ENCODE measurements around the gene ESAM. TPM values are rescaled to one million over a fixed set of nuclear protein-coding genes. Genes with fewer than 3 reads are reported as not detected.

Gene ESAM
- polyA plus RNA-seq, 3 donors: 0.18 to 0.74 (median 0.49) TPM

GRCh38 chr11:124760806-124761205 lies 1.3 kb downstream of the ESAM start:
- Mint-ChIP-seq H3K9me3 (peaks cover 0 to 23% (median 12%) of the 10 kb centered on the region in 7 donors), H3K36me3 (peaks cover 12 to 17% of the 10 kb centered on the region in 2 donors), H3K27ac (no peak overlapping the region), H3K4me3 (peak overlapping the region in 1 of 2 donors; percentile 81), H3K27me3 (ENCODE audit: low read depth in 3 of 3) (peaks cover 50 to 67% (median 54%) of the 10 kb centered on the region in 3 donors), H3K4me1 (peaks cover 50% of the 10 kb centered on the region)
- WGBS (ENCODE audit: insufficient coverage): 90% methylated on average over 2 of the region's 3 CpGs
- Histone ChIP-seq H3K4me2 (replicated peaks; ENCODE audit: extremely low read depth, low read length, poor library complexity, severe bottlenecking) (no peak overlapping the region), H3K36me3 (replicated peaks in 1 of 2; ENCODE audit: control insufficient read depth in 1 of 2, insufficient read depth in 2 of 2, low read length in 2 of 2) (peaks cover 0 to 12% of the 10 kb centered on the region in 2 donors), H2AFZ (ENCODE audit: insufficient read depth, low read depth, low read length, poor library complexity, severe bottlenecking) (no peak overlapping the region), H3K79me2 (ENCODE audit: insufficient read depth, low read length) (no peaks in the 10 kb centered on the region), H3K27ac (ENCODE audit: low read depth in 1 of 2, low read length in 2 of 2) (no peak overlapping the region), H3K9ac (ENCODE audit: insufficient read depth, low read length, poor library complexity, severe bottlenecking) (no peak overlapping the region), H3K27me3 (ENCODE audit: control insufficient read depth in 2 of 2, insufficient read depth in 2 of 2, low read length in 2 of 2) (peaks cover 29 to 45% of the 10 kb centered on the region in 2 donors), H3K9me3 (replicated peaks in 1 of 2; ENCODE audit: control insufficient read depth in 1 of 2, insufficient read depth in 1 of 2, low read length in 2 of 2) (peaks cover 3 to 14% of the 10 kb centered on the region in 2 donors), H3K4me1 (ENCODE audit: control insufficient read depth in 1 of 2, insufficient read depth in 2 of 2, low read length in 2 of 2) (peaks cover 53 to 60% of the 10 kb centered on the region in 2 donors), H4K20me1 (ENCODE audit: insufficient read depth, low read length) (peaks cover 5% of the 10 kb centered on the region), H3K4me3 (replicated peaks in 1 of 3; ENCODE audit: low read depth in 2 of 3, low read length in 3 of 3) (no peak overlapping the region)
- TF ChIP-seq, protein P1, sequence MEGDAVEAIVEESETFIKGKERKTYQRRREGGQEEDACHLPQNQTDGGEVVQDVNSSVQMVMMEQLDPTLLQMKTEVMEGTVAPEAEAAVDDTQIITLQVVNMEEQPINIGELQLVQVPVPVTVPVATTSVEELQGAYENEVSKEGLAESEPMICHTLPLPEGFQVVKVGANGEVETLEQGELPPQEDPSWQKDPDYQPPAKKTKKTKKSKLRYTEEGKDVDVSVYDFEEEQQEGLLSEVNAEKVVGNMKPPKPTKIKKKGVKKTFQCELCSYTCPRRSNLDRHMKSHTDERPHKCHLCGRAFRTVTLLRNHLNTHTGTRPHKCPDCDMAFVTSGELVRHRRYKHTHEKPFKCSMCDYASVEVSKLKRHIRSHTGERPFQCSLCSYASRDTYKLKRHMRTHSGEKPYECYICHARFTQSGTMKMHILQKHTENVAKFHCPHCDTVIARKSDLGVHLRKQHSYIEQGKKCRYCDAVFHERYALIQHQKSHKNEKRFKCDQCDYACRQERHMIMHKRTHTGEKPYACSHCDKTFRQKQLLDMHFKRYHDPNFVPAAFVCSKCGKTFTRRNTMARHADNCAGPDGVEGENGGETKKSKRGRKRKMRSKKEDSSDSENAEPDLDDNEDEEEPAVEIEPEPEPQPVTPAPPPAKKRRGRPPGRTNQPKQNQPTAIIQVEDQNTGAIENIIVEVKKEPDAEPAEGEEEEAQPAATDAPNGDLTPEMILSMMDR (IDR thresholded peaks at IDR 0.05): no peak
- no peak for DNase-seq
- intact Hi-C loops (cut with micrococcal nuclease): no loop called here

GRCh38 chr11:124760205-124760652 lies 1.9 kb downstream of the ESAM start:
- no peak overlapping the region for H3K9ac ChIP-seq (ENCODE audit: insufficient read depth, low read length, poor library complexity, severe bottlenecking)
- WGBS (ENCODE audit: insufficient coverage): 4% methylated on average over 25 of the region's 25 CpGs
- Mint-ChIP-seq H3K4me3 (peak overlapping the region; percentile 34 to 81), H3K4me1 (peaks cover 50% of the 10 kb centered on the region), H3K36me3 (peaks cover 9 to 12% of the 10 kb centered on the region in 2 donors), H3K9me3 (peaks cover 0 to 23% (median 12%) of the 10 kb centered on the region in 7 donors), H3K27ac (no peak overlapping the region), H3K27me3 (ENCODE audit: low read depth in 3 of 3) (peaks cover 50 to 67% (median 54%) of the 10 kb centered on the region in 3 donors)
- TF ChIP-seq, protein P1 (IDR thresholded peaks at IDR 0.05): no peak
- peaks cover 3 to 14% of the 10 kb centered on the region in 2 donors for H3K9me3 ChIP-seq (replicated peaks in 1 of 2; ENCODE audit: control insufficient read depth in 1 of 2, insufficient read depth in 1 of 2, low read length in 2 of 2)
- H3K4me1 ChIP-seq (ENCODE audit: control insufficient read depth in 1 of 2, insufficient read depth in 2 of 2, low read length in 2 of 2): peaks cover 53 to 60% of the 10 kb centered on the region in 2 donors
- peak overlapping the region; percentile 8 for H3K4me2 ChIP-seq (replicated peaks; ENCODE audit: extremely low read depth, low read length, poor library complexity, severe bottlenecking)
- no peak overlapping the region for H3K4me3 ChIP-seq (replicated peaks in 1 of 3; ENCODE audit: low read depth in 2 of 3, low read length in 3 of 3)
- no peaks in the 10 kb centered on the region for H3K79me2 ChIP-seq (ENCODE audit: insufficient read depth, low read length)
- no peak overlapping the region for H3K27ac ChIP-seq (ENCODE audit: low read depth in 1 of 2, low read length in 2 of 2)
- H3K36me3 ChIP-seq (replicated peaks in 1 of 2; ENCODE audit: control insufficient read depth in 1 of 2, insufficient read depth in 2 of 2, low read length in 2 of 2): peaks cover 0 to 6% of the 10 kb centered on the region in 2 donors
- H4K20me1 ChIP-seq (ENCODE audit: insufficient read depth, low read length): peaks cover 5% of the 10 kb centered on the region
- H2AFZ ChIP-seq (ENCODE audit: insufficient read depth, low read depth, low read length, poor library complexity, severe bottlenecking): peak overlapping the region; percentile 31
- intact Hi-C loops (cut with micrococcal nuclease): no loop called here
- peaks cover 29 to 45% of the 10 kb centered on the region in 2 donors for H3K27me3 ChIP-seq (ENCODE audit: control insufficient read depth in 2 of 2, insufficient read depth in 2 of 2, low read length in 2 of 2)
- DNase-seq: no peak

All from CD14-positive monocyte (primary cell).